Epithelial cell of esophagus (primary cell): ENCODE results near the gene CDKN2A.

Experiments used
- DNase-seq: peaks from one replicate; pipeline ENCODE4 v3.0.0; 2010; ENCODE audit warnings: low read depth
- H3K4me3 ChIP-seq: 2 replicates; pipeline ENCODE4 v1.5.1; 2011; ENCODE audit warnings: mild to moderate bottlenecking, low read length, control low read depth
- CTCF ChIP-seq: IDR thresholded peaks from 2 replicates; pipeline ENCODE4 v1.5.1; 2011; ENCODE audit warnings: low read depth, mild to moderate bottlenecking, low read length, control low read depth, inconsistent platforms; ENCODE audit not compliant: insufficient read depth; ENCODE audit errors: missing control alignments

CDKN2A gene

GRCh38 chr9:21991072-21991959 is 2.9 kb downstream of the CDKN2A start:
- TF ChIP-seq CTCF, result no peak
- H3K4me3 ChIP-seq, result no peak overlapping the region
- no peak for DNase-seq

- H3K4me3 ChIP-seq, result no peak overlapping the region
- DNase-seq, result no peak
- TF ChIP-seq CTCF, result no peak
Observed at GRCh38 chr9:21989440-21990189, 4.6 kb downstream of the CDKN2A start.

GRCh38 chr9:21988056-21988990 is 5.9 kb downstream of the CDKN2A start:
- H3K4me3 ChIP-seq, result no peak overlapping the region
- no peak for DNase-seq
- TF ChIP-seq CTCF, result no peak

GRCh38 chr9:21985964-21986667 is 8.1 kb downstream of the CDKN2A start:
- DNase-seq, result no peak
- no peak for TF ChIP-seq CTCF
- no peak overlapping the region for H3K4me3 ChIP-seq

DNA sequence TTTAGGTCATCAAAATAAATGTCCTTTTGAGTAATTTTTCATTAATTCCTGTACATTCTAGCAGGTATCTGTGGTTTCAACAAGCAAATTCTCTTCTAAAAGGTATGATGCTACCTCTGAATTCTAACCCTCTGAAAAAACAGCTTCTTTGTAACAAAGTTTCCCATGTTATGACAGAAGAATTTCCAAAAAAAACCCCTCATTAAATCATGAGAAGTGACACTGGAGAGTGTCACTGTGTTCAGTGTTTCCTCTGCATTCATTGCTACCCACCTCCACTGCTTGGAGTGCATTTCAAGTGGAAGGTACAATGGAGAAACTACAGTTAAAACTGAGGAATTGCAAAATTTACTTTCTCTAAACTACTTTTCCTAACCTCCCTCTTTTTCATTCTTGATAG is 10.1 kb downstream of the CDKN2A start:
- no peak overlapping the region for H3K4me3 ChIP-seq
- TF ChIP-seq CTCF, result no peak
- DNase-seq, result no peak

- TF ChIP-seq CTCF, result no peak
- DNase-seq, result no peak
- no peak overlapping the region for H3K4me3 ChIP-seq
Observed at GRCh38 chr9:21983561-21983935, 10.6 kb downstream of the CDKN2A start.
